Esophagus muscularis mucosa (tissue), 4 donors: Measurements from ENCODE around the gene HHATL.

Experiments used
- EP300 ChIP-seq: sonication (generic); formaldehyde crosslinking; IDR thresholded peaks from one replicate; pipeline ENCODE4 v1.6.1; 2017; ENCODE audit warnings: antibody characterized with exemption
- POLR2AphosphoS5 ChIP-seq, 2 donors: sonication (generic); formaldehyde crosslinking; IDR thresholded peaks; one replicate each; pipeline ENCODE4 v1.6.1; 2017; ENCODE audit warnings: antibody characterized with exemption in 2 of 2
- TF ChIP-seq, protein P1 (sequence below), 3 experiments: fragments of 200-600 bp in 2 of 3; fragments of 450-650 bp in 1 of 3; sonication (generic) in 2 of 3; IDR thresholded peaks; one replicate each; pipeline ENCODE4 v1.5.1; 2017 to 2019; ENCODE audit warnings: antibody characterized with exemption in 3 of 3, mild to moderate bottlenecking in 2 of 3, moderate library complexity in 1 of 3

DNA sequence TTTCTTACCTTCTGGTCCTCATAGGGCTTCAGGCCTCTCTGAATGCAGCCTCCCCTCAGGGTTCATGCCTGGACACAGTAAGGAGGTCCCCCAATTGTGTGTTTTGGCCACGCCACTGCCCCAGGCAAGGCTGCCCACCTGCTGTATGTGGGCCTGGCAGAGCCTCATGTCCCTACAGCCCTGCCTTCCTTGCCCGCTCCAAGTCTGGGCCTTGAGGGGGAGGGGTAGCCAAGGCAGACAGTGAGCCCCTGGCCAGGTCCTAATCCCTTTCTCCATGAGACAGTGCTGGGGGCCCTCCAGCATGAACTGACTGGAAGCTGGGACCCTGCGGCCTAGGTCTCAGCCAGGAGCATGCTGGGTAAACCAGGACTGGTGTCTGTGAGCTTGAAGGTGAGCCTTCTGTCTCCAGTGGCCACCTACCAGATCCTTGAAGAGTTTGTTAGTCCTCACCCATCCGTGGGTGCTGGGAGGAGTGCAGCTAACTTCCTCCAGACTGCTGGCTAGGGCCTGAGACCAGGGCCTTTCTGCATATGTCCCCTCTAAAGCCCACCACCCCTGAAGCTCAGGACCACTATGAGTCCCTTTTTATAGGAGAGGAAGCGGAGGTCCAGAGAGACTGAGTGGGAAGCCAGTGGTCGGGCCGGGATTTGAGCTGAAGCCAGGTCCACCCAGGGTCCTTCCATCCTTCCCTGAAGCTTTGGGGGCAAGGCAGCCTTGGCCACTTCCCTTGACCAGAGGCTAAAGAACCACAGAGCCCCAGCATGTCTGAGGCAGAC is 40.4 kb downstream of the HHATL start:
- no peak for TF ChIP-seq EP300
- TF ChIP-seq, protein P1, sequence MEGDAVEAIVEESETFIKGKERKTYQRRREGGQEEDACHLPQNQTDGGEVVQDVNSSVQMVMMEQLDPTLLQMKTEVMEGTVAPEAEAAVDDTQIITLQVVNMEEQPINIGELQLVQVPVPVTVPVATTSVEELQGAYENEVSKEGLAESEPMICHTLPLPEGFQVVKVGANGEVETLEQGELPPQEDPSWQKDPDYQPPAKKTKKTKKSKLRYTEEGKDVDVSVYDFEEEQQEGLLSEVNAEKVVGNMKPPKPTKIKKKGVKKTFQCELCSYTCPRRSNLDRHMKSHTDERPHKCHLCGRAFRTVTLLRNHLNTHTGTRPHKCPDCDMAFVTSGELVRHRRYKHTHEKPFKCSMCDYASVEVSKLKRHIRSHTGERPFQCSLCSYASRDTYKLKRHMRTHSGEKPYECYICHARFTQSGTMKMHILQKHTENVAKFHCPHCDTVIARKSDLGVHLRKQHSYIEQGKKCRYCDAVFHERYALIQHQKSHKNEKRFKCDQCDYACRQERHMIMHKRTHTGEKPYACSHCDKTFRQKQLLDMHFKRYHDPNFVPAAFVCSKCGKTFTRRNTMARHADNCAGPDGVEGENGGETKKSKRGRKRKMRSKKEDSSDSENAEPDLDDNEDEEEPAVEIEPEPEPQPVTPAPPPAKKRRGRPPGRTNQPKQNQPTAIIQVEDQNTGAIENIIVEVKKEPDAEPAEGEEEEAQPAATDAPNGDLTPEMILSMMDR (IDR thresholded peaks at IDR 0.05), result no peak
- TF ChIP-seq POLR2AphosphoS5 (IDR thresholded peaks at IDR 0.05), result no peak
